H9 (cell line): ENCODE results near the gene TRIP6. TPM values are rescaled to one million over a fixed set of nuclear protein-coding genes. Genes with fewer than 3 reads are reported as not detected.
A peak's percentile ranks its signal among the peaks of the same experiment; 100 is the strongest.

ENCODE experiments used
- DNase-seq: peaks from one replicate; pipeline ENCODE4 v3.0.0-alpha.2; 2017
- H2AFZ ChIP-seq: one replicate; pipeline ENCODE4 v1.6.1; 2013; ENCODE audit warnings: mild to moderate bottlenecking, low read length, control low read depth, moderate library complexity
- H2AK5ac ChIP-seq: 2 replicates; pipeline ENCODE4 v1.6.1; 2013; ENCODE audit warnings: low read length, control low read depth, mixed read lengths; ENCODE audit not compliant: insufficient read length
- H2BK120ac ChIP-seq: one replicate; pipeline ENCODE4 v1.6.1; 2013; ENCODE audit warnings: low read depth, mild to moderate bottlenecking, low read length, control low read depth, inconsistent platforms; ENCODE audit not compliant: poor library complexity, severe bottlenecking
- H2BK12ac ChIP-seq: 2 replicates; pipeline ENCODE4 v1.6.1; 2013; ENCODE audit warnings: low read length, control low read depth, mixed read lengths, low read depth; ENCODE audit not compliant: insufficient read length
- H2BK15ac ChIP-seq: 2 replicates; pipeline ENCODE4 v1.6.1; 2013; ENCODE audit warnings: low read depth, low read length, control low read depth
- H2BK20ac ChIP-seq: one replicate; pipeline ENCODE4 v1.6.1; 2013; ENCODE audit warnings: low read depth, mild to moderate bottlenecking, low read length, control low read depth, inconsistent platforms; ENCODE audit not compliant: poor library complexity, severe bottlenecking
- H2BK5ac ChIP-seq: 2 replicates; pipeline ENCODE4 v1.6.1; 2013; ENCODE audit warnings: low read length, control low read depth, mixed read lengths; ENCODE audit not compliant: insufficient read length
- H3K14ac ChIP-seq: 2 replicates; pipeline ENCODE4 v1.6.1; 2013; ENCODE audit warnings: low read length, control low read depth; ENCODE audit not compliant: insufficient read depth
- H3K18ac ChIP-seq: 2 replicates; pipeline ENCODE4 v1.6.1; 2013; ENCODE audit warnings: low read depth, mild to moderate bottlenecking, mixed read lengths, low read length, control low read depth; ENCODE audit not compliant: insufficient read length
- H3K23ac ChIP-seq: 2 replicates; pipeline ENCODE4 v1.6.1; 2013; ENCODE audit warnings: low read length, control low read depth, mixed read lengths, low read depth; ENCODE audit not compliant: insufficient read length
- H3K23me2 ChIP-seq: 2 replicates; pipeline ENCODE4 v1.6.1; 2013; ENCODE audit warnings: low read depth, mild to moderate bottlenecking, mixed read lengths, low read length, control low read depth; ENCODE audit not compliant: insufficient read length, poor library complexity, severe bottlenecking
- H3K27ac ChIP-seq: 2 replicates; pipeline ENCODE4 v1.5.1; 2013; ENCODE audit warnings: low read length, control low read depth, mixed read lengths, low read depth; ENCODE audit not compliant: insufficient read length
- H3K27me3 ChIP-seq: 2 replicates; pipeline ENCODE4 v1.6.1; 2013; ENCODE audit warnings: low read length, control low read depth, inconsistent platforms; ENCODE audit not compliant: insufficient read depth
- H3K4ac ChIP-seq: 2 replicates; pipeline ENCODE4 v1.6.1; 2013; ENCODE audit warnings: low read depth, mild to moderate bottlenecking, control low read depth, inconsistent platforms, low read length, moderate library complexity
- H3K4me1 ChIP-seq: 2 replicates; pipeline ENCODE4 v1.6.1; 2013; ENCODE audit warnings: low read length, control low read depth, inconsistent platforms; ENCODE audit not compliant: insufficient read depth
- H3K4me2 ChIP-seq: 2 replicates; pipeline ENCODE4 v1.6.1; 2013; ENCODE audit warnings: low read length, control low read depth, mixed read lengths; ENCODE audit not compliant: insufficient read length, insufficient read depth
- H3K56ac ChIP-seq: 2 replicates; pipeline ENCODE4 v1.6.1; 2013; ENCODE audit warnings: low read depth, mild to moderate bottlenecking, mixed read lengths, low read length, control low read depth; ENCODE audit not compliant: insufficient read length
- H3K79me1 ChIP-seq: 2 replicates; pipeline ENCODE4 v1.6.1; 2013; ENCODE audit warnings: low read depth, mild to moderate bottlenecking, moderate library complexity, low read length, control low read depth, inconsistent platforms; ENCODE audit not compliant: insufficient read depth, poor library complexity, severe bottlenecking
- H3K79me2 ChIP-seq: 2 replicates; pipeline ENCODE4 v1.6.1; 2013; ENCODE audit warnings: low read length, control low read depth, inconsistent platforms; ENCODE audit not compliant: insufficient read depth
- H3K9ac ChIP-seq: 2 replicates; pipeline ENCODE4 v1.6.1; 2013; ENCODE audit warnings: low read length, control low read depth, mixed read lengths; ENCODE audit not compliant: insufficient read length; ENCODE audit errors: extremely low read depth
- H3K9me3 ChIP-seq: one replicate; pipeline ENCODE4 v1.6.1; 2013; ENCODE audit warnings: low read depth, low read length, inconsistent platforms; ENCODE audit not compliant: control insufficient read depth
- H3T11ph ChIP-seq: one replicate; pipeline ENCODE4 v1.6.1; 2013; ENCODE audit warnings: mild to moderate bottlenecking, low read length, control low read depth, inconsistent platforms
- H4K20me1 ChIP-seq: one replicate; pipeline ENCODE4 v1.6.1; 2013; ENCODE audit not compliant: control insufficient read depth, insufficient read length, insufficient read depth
- H4K5ac ChIP-seq: 2 replicates; pipeline ENCODE4 v1.6.1; 2013; ENCODE audit warnings: low read depth, mild to moderate bottlenecking, mixed read lengths, low read length, control low read depth; ENCODE audit not compliant: insufficient read length
- H4K8ac ChIP-seq: replicated peaks from 2 replicates; pipeline ENCODE4 v1.6.1; 2013; ENCODE audit warnings: low read length, control low read depth, mixed read lengths, low read depth; ENCODE audit not compliant: insufficient read length
- H4K91ac ChIP-seq: 2 replicates; pipeline ENCODE4 v1.6.1; 2013; ENCODE audit warnings: low read depth, mild to moderate bottlenecking, moderate library complexity, mixed read lengths, low read length, control low read depth; ENCODE audit not compliant: insufficient read length
- H3K27ac Mint-ChIP-seq, 3 experiments: 2 replicates in 2 of 3; 3 replicates in 1 of 3; pipeline ENCODE4 v1.8.0; 2020 to 2021; ENCODE audit warnings: mixed read lengths in 3 of 3, mild to moderate bottlenecking in 1 of 3, moderate library complexity in 1 of 3
- H3K27me3 Mint-ChIP-seq: 2 replicates; pipeline ENCODE4 v1.8.0; 2021; ENCODE audit warnings: low read depth, mild to moderate bottlenecking, moderate library complexity, mixed read lengths
- H3K36me3 Mint-ChIP-seq, 3 experiments: 2 replicates in 2 of 3; 3 replicates in 1 of 3; pipeline ENCODE4 v1.8.0; 2020 to 2021; ENCODE audit warnings: low read depth in 3 of 3, mixed read lengths in 3 of 3; ENCODE audit not compliant: insufficient read depth in 1 of 3
- H3K4me1 Mint-ChIP-seq, 2 experiments: 2 replicates each; pipeline ENCODE4 v1.8.0; 2020; ENCODE audit warnings: mixed read lengths in 2 of 2
- H3K4me3 Mint-ChIP-seq, 2 experiments: 2 replicates in 1 of 2; 3 replicates in 1 of 2; pipeline ENCODE4 v1.8.0; 2020 to 2021; ENCODE audit warnings: mild to moderate bottlenecking in 2 of 2, mixed read lengths in 2 of 2, moderate library complexity in 1 of 2
- H3K9me3 Mint-ChIP-seq, 2 experiments: 2 replicates in 1 of 2; 3 replicates in 1 of 2; pipeline ENCODE4 v1.8.0; 2020; ENCODE audit warnings: mild to moderate bottlenecking in 2 of 2, mixed read lengths in 2 of 2, moderate library complexity in 1 of 2
- WGBS: extraction: QIAGEN DNeasy Blood & Tissue Kit; methylation state at CpG from one replicate; pipeline ENCODE4 v1.1.7; 2013; ENCODE audit warnings: missing lambda C conversion rate, low lambda C conversion rate, mixed read lengths; ENCODE audit not compliant: insufficient read length; ENCODE audit errors: extremely low coverage; 5-methylcytosine and 5-hydroxymethylcytosine counted together
- total RNA-seq: library from RNA; stranded (reverse); gene quantifications from 2 replicates; pipeline ENCODE4 v1.2.1, GENCODE V29; 2021
- TF ChIP-seq, protein P1 (sequence below): fragments of 200-600 bp; sonication (generic); conservative IDR thresholded peaks from 3 replicates; pipeline ENCODE4 v1.8.0; 2021; ENCODE audit warnings: antibody characterized with exemption, mild to moderate bottlenecking

The TRIP6 gene
- total RNA-seq, 1 experiment from 2014 or later, result 122 TPM

DNA sequence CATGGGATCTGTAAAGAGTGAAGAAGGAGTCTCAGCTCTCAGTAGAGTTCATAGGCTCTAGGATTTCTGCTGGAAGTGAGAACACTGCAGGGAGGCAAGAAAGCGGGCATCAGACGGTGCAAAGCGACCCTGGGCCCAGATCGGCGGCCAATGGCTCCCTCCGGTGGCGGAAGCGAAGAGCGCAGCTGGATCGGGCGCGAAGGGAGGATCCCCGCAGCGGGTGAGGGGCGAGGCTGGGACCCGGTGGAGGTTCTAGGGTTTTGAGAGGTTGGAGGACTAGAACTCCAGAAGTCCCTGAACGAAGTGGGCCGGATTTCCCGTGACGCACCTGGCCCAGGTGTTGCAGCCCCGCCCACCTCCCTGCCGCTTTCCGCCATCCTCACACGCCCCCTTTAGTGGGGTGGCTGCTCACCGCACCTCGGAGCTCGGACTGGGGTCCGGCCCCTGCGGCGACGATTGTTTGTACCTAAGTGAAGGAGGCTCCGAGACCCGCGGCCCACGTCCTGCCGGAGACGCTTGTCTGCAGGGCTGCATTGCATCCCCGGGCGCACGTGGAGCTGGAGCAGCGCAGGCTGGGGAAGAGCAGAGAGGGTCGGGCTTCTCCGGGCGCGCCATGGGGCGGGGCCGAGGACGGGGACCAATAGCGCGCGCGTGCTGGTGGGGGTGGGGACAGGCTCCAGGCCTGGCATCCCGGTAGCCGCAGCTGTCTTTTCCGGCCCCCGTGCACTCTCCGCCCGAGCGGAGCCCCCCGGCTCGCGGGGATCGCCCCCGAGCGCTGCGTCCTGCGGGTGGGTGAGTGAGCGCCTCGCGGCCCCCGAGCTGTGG lies 14.9 kb upstream of the TRIP6 start, which contains the start of gene SLC12A9:
SLC12A9 (plus strand) TSS at position 666 of the 825 bp plus-strand sequence. CDS start 1,485 bp downstream, outside the sequence.
- H3K79me1 ChIP-seq, result peaks cover 3% of the 10 kb centered on the region
- H2BK12ac ChIP-seq, result no peak within 1 kb of the TSS
- H4K5ac ChIP-seq, result no peak within 1 kb of the TSS
- no peak within 1 kb of the TSS for H2BK20ac ChIP-seq
- no peaks in the 10 kb centered on the region; a peak in 1 of 5 replicates for H3K9me3 Mint-ChIP-seq
- H3K23ac ChIP-seq, result no peak within 1 kb of the TSS
- WGBS, result no CpG with 5 or more reads among the region's 71 CpGs
- peaks cover 6 to 10% of the 10 kb centered on the region in 2 experiments; a peak in 2 of 4 replicates for H3K4me1 Mint-ChIP-seq
- TF ChIP-seq, protein P1, sequence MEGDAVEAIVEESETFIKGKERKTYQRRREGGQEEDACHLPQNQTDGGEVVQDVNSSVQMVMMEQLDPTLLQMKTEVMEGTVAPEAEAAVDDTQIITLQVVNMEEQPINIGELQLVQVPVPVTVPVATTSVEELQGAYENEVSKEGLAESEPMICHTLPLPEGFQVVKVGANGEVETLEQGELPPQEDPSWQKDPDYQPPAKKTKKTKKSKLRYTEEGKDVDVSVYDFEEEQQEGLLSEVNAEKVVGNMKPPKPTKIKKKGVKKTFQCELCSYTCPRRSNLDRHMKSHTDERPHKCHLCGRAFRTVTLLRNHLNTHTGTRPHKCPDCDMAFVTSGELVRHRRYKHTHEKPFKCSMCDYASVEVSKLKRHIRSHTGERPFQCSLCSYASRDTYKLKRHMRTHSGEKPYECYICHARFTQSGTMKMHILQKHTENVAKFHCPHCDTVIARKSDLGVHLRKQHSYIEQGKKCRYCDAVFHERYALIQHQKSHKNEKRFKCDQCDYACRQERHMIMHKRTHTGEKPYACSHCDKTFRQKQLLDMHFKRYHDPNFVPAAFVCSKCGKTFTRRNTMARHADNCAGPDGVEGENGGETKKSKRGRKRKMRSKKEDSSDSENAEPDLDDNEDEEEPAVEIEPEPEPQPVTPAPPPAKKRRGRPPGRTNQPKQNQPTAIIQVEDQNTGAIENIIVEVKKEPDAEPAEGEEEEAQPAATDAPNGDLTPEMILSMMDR, result peak; percentile 99
- peaks cover 4% of the 10 kb centered on the region for H3K23me2 ChIP-seq
- H3K4me2 ChIP-seq, result peak within 1 kb of the TSS; percentile 62
- H3K4me1 ChIP-seq, result no peaks in the 10 kb centered on the region
- H3K27ac Mint-ChIP-seq, result peak within 1 kb of the TSS; percentile 41 to 89 (median 84); a peak in 6 of 7 replicates
- H3K9ac ChIP-seq, result peak within 1 kb of the TSS; percentile 65
- peak; percentile 96 for DNase-seq
- H3K27me3 ChIP-seq, result no peaks in the 10 kb centered on the region
- no peak within 1 kb of the TSS for H3K14ac ChIP-seq
- no peak within 1 kb of the TSS for H2BK5ac ChIP-seq
- no peak within 1 kb of the TSS for H3K4ac ChIP-seq
- H2BK120ac ChIP-seq, result no peak within 1 kb of the TSS
- H3T11ph ChIP-seq, result no peak within 1 kb of the TSS
- peak within 1 kb of the TSS; percentile 91 to 98 for H3K4me3 Mint-ChIP-seq
- peaks cover 3 to 12% (median 10%) of the 10 kb centered on the region in 3 experiments for H3K36me3 Mint-ChIP-seq
- no peak within 1 kb of the TSS for H4K91ac ChIP-seq
- no peak within 1 kb of the TSS for H2BK15ac ChIP-seq
- H2AK5ac ChIP-seq, result no peak within 1 kb of the TSS
- no peaks in the 10 kb centered on the region for H3K9me3 ChIP-seq
- H3K56ac ChIP-seq, result no peak within 1 kb of the TSS
- H3K27ac ChIP-seq, result no peak within 1 kb of the TSS
- H4K20me1 ChIP-seq, result no peaks in the 10 kb centered on the region
- no peak within 1 kb of the TSS for H4K8ac ChIP-seq
- H2AFZ ChIP-seq, result no peak within 1 kb of the TSS
- H3K79me2 ChIP-seq, result peaks cover 2% of the 10 kb centered on the region; the same call in 1 of the 2 replicates
- no peaks in the 10 kb centered on the region for H3K27me3 Mint-ChIP-seq
- H3K18ac ChIP-seq, result no peak within 1 kb of the TSS
